WTC11 (cell line): Measurements from ENCODE around the gene MIGA2. TPM values are rescaled to one million over a fixed set of nuclear protein-coding genes. Genes with fewer than 3 reads are reported as not detected.

Source experiments
- ATAC-seq: fragments of 200-7000 bp; cut with Tn5 transposase; 2 replicates; pipeline ENCODE4 v1.10.0; 2021; ENCODE audit warnings: mild to moderate bottlenecking, moderate library complexity
- CTCF ChIA-PET: fragments of 300-600 bp; sonication (Branson Sonifier 250); formaldehyde crosslinking; loops from one replicate; lab custom pipeline; 2021; ENCODE audit warnings: antibody characterized with exemption; lab: Charles Lee
- POLR2A ChIA-PET: fragments of 350-600 bp; sonication (Branson Sonifier 250); formaldehyde crosslinking; loops from one replicate; lab custom pipeline; 2021; ENCODE audit warnings: antibody characterized with exemption; lab: Charles Lee
- DNase-seq: peaks from one replicate; pipeline ENCODE4 v3.0.0; 2021; ENCODE audit warnings: low spot score
- H3K27ac Mint-ChIP-seq: 2 replicates; pipeline ENCODE4 v1.8.0; 2021; ENCODE audit warnings: mixed read lengths
- H3K27me3 Mint-ChIP-seq: 2 replicates; pipeline ENCODE4 v1.8.0; 2021; ENCODE audit warnings: low read depth, mild to moderate bottlenecking, moderate library complexity, mixed read lengths
- H3K36me3 Mint-ChIP-seq: 2 replicates; pipeline ENCODE4 v1.8.0; 2021; ENCODE audit warnings: mixed read lengths
- H3K4me1 Mint-ChIP-seq: 2 replicates; pipeline ENCODE4 v1.8.0; 2022; ENCODE audit warnings: mixed read lengths
- H3K4me3 Mint-ChIP-seq: 2 replicates; pipeline ENCODE4 v1.8.0; 2021; ENCODE audit warnings: mild to moderate bottlenecking, moderate library complexity, mixed read lengths
- H3K9me3 Mint-ChIP-seq: 2 replicates; pipeline ENCODE4 v1.8.0; 2021; ENCODE audit warnings: mixed read lengths
- AFF4 ChIP-seq: sonication (generic); formaldehyde crosslinking; IDR thresholded peaks from 2 replicates; pipeline ENCODE4 v1.8.1; 2023; ENCODE audit warnings: mild to moderate bottlenecking, missing genetic modification reagents, borderline replicate concordance
- AR ChIP-seq: fragments of 250-450 bp; sonication (Bioruptor Pico); IDR thresholded peaks from 2 replicates; pipeline ENCODE4 v1.9.0; 2021; ENCODE audit warnings: mild to moderate bottlenecking
- E2F4 ChIP-seq: sonication (generic); formaldehyde crosslinking; IDR thresholded peaks from 2 replicates; pipeline ENCODE4 v1.8.1; 2022; ENCODE audit warnings: low read depth, mild to moderate bottlenecking, moderate library complexity, missing genetic modification reagents, borderline replicate concordance
- E2F5 ChIP-seq: sonication (generic); formaldehyde crosslinking; IDR thresholded peaks from 2 replicates; pipeline ENCODE4 v1.8.1; 2022; ENCODE audit warnings: mild to moderate bottlenecking, moderate library complexity, missing genetic modification reagents
- FOXK1 ChIP-seq: sonication (generic); formaldehyde crosslinking; IDR thresholded peaks from 2 replicates; pipeline ENCODE4 v1.8.0; 2022; ENCODE audit warnings: mild to moderate bottlenecking, moderate library complexity, missing genetic modification reagents
- FOXP1 ChIP-seq: sonication (generic); formaldehyde crosslinking; IDR thresholded peaks from 2 replicates; pipeline ENCODE4 v1.8.0; 2022; ENCODE audit warnings: missing genetic modification reagents, mild to moderate bottlenecking, moderate library complexity, borderline replicate concordance
- GABPB1 ChIP-seq: sonication (generic); formaldehyde crosslinking; IDR thresholded peaks from 2 replicates; pipeline ENCODE4 v1.8.1; 2023; ENCODE audit warnings: mild to moderate bottlenecking, missing genetic modification reagents
- NFYB ChIP-seq: sonication (generic); formaldehyde crosslinking; conservative IDR thresholded peaks from 2 replicates; pipeline ENCODE4 v1.8.0; 2022; ENCODE audit warnings: low read depth, missing genetic modification reagents
- RORB ChIP-seq: fragments of 250-450 bp; sonication (Bioruptor Pico); IDR thresholded peaks from 2 replicates; pipeline ENCODE4 v1.9.0; 2021; ENCODE audit warnings: mild to moderate bottlenecking
- SOX15 ChIP-seq: fragments of 250-450 bp; sonication (Bioruptor Pico); IDR thresholded peaks from 2 replicates; pipeline ENCODE4 v1.9.0; 2021; ENCODE audit warnings: mild to moderate bottlenecking
- TCF7 ChIP-seq: sonication (generic); formaldehyde crosslinking; IDR thresholded peaks from 2 replicates; pipeline ENCODE4 v1.8.0; 2022; ENCODE audit warnings: mild to moderate bottlenecking, low read depth, missing genetic modification reagents, moderate library complexity
- TP53 ChIP-seq: sonication (generic); formaldehyde crosslinking; IDR thresholded peaks from 2 replicates; pipeline ENCODE4 v1.8.1; 2023; ENCODE audit warnings: mild to moderate bottlenecking, missing genetic modification reagents
- USF2 ChIP-seq: sonication (generic); formaldehyde crosslinking; IDR thresholded peaks from 2 replicates; pipeline ENCODE4 v1.8.1; 2023; ENCODE audit warnings: mild to moderate bottlenecking, missing genetic modification reagents, moderate library complexity
- ZMAT4 ChIP-seq: fragments of 250-450 bp; sonication (Bioruptor Pico); IDR thresholded peaks from 2 replicates; pipeline ENCODE4 v1.9.0; 2021; ENCODE audit warnings: mild to moderate bottlenecking
- ZNF219 ChIP-seq: sonication (generic); formaldehyde crosslinking; IDR thresholded peaks from 2 replicates; pipeline ENCODE4 v1.8.0; 2023; ENCODE audit warnings: missing genetic modification reagents, mild to moderate bottlenecking, borderline replicate concordance
- ZNF317 ChIP-seq: sonication (generic); formaldehyde crosslinking; IDR thresholded peaks from 2 replicates; pipeline ENCODE4 v1.8.1; 2023; ENCODE audit warnings: low read depth, mild to moderate bottlenecking, moderate library complexity, missing genetic modification reagents, borderline replicate concordance
- ZNF423 ChIP-seq: fragments of 250-450 bp; sonication (Bioruptor Pico); IDR thresholded peaks from 2 replicates; pipeline ENCODE4 v2.1.2; 2022; ENCODE audit warnings: mild to moderate bottlenecking, moderate library complexity
- ZNF512 ChIP-seq: sonication (generic); formaldehyde crosslinking; IDR thresholded peaks from 2 replicates; pipeline ENCODE4 v1.8.1; 2022; ENCODE audit warnings: missing genetic modification reagents, borderline replicate concordance
- total RNA-seq: library from RNA; stranded (reverse); gene quantifications from 3 replicates; pipeline ENCODE4 v1.2.3, GENCODE V29; 2021

The MIGA2 gene
- total RNA-seq, 1 experiment from 2014 or later = 61.7 TPM

- TF ChIP-seq AFF4 (CRISPR knock-in tag) (no peak), FOXK1 (CRISPR knock-in tag) (no peak), RORB (no peak), E2F4 (no peak), ZMAT4 (CRISPR knock-in tag) (no peak), ZNF219 (CRISPR knock-in tag) (no peak), ZNF317 (CRISPR knock-in tag) (no peak), FOXP1 (no peak), ZNF512 (CRISPR knock-in tag) (no peak)
These were observed 3.8 kb downstream of the MIGA2 start (continued) for GRCh38 chr9:129040113-129040643.

- Mint-ChIP-seq H3K4me1 (peaks cover 10% of the 10 kb centered on the region), H3K27ac (no peak overlapping the region), H3K36me3 (peaks cover 19% of the 10 kb centered on the region), H3K4me3 (no peak overlapping the region), H3K27me3 (no peaks in the 10 kb centered on the region), H3K9me3 (no peaks in the 10 kb centered on the region)
- no peak for DNase-seq
- ATAC-seq = no peak
- POLR2A ChIA-PET = no interaction called here
- CTCF ChIA-PET = no interaction called here
- no peak for TF ChIP-seq E2F5
- TF ChIP-seq ZNF512 (CRISPR knock-in tag) = no peak
- TF ChIP-seq USF2 (CRISPR knock-in tag) = no peak
- no peak for TF ChIP-seq SOX15 (CRISPR knock-in tag)
- no peak for TF ChIP-seq ZNF423
- TF ChIP-seq NFYB = no peak
- no peak for TF ChIP-seq GABPB1 (CRISPR knock-in tag)
- TF ChIP-seq TCF7 = no peak
- no peak for TF ChIP-seq AR (CRISPR knock-in tag)
- TF ChIP-seq TP53 (CRISPR knock-in tag) = no peak
- no peak for TF ChIP-seq ZNF219 (CRISPR knock-in tag)
These were observed 5.6 kb downstream of the MIGA2 start for GRCh38 chr9:129042016-129042415.
